ENCODE results near the gene C3orf18. TPM values are rescaled to one million over a fixed set of nuclear protein-coding genes. Genes with fewer than 3 reads are reported as not detected.

Gene C3orf18
- total RNA-seq, 1 experiment from 2014 or later, result 7.1 TPM

- Histone ChIP-seq H2BK5ac (ENCODE audit: insufficient read length, low read length) (no peak overlapping the region), H2AK5ac (ENCODE audit: insufficient read length, low read length) (no peak overlapping the region), H4K5ac (ENCODE audit: insufficient read length, low read depth, low read length) (no peak overlapping the region), H3K79me2 (ENCODE audit: insufficient read depth, low read length) (no peaks in the 10 kb centered on the region), H3K4me2 (ENCODE audit: insufficient read depth, insufficient read length, low read length) (no peak overlapping the region), H3K56ac (ENCODE audit: insufficient read length, low read depth, low read length) (no peak overlapping the region), H2BK120ac (ENCODE audit: low read depth, low read length, poor library complexity, severe bottlenecking) (no peak overlapping the region), H3K14ac (ENCODE audit: insufficient read depth, low read length) (no peak overlapping the region), H2AFZ (ENCODE audit: low read length) (no peak overlapping the region), H3T11ph (ENCODE audit: low read length) (no peak overlapping the region), H4K8ac (replicated peaks; ENCODE audit: insufficient read length, low read depth, low read length) (no peak overlapping the region), H2BK15ac (ENCODE audit: low read depth, low read length) (no peak overlapping the region), H3K23me2 (ENCODE audit: insufficient read length, low read depth, low read length, poor library complexity, severe bottlenecking) (no peaks in the 10 kb centered on the region), H3K4me1 (ENCODE audit: insufficient read depth, low read length) (peaks cover 9% of the 10 kb centered on the region; the same call in 1 of the 2 replicates), H3K4ac (ENCODE audit: low read depth, low read length) (no peak overlapping the region), H4K20me1 (ENCODE audit: control insufficient read depth, insufficient read depth, insufficient read length) (peaks cover 2% of the 10 kb centered on the region), H3K79me1 (ENCODE audit: insufficient read depth, low read depth, low read length, poor library complexity, severe bottlenecking) (no peaks in the 10 kb centered on the region), H3K27me3 (ENCODE audit: insufficient read depth, low read length) (no peaks in the 10 kb centered on the region), H2BK12ac (ENCODE audit: insufficient read length, low read depth, low read length) (no peak overlapping the region), H4K91ac (ENCODE audit: insufficient read length, low read depth, low read length) (no peak overlapping the region), H3K18ac (ENCODE audit: insufficient read length, low read depth, low read length) (no peak overlapping the region), H3K27ac (ENCODE audit: insufficient read length, low read depth, low read length) (no peak overlapping the region), H3K9ac (ENCODE audit: extremely low read depth, insufficient read length, low read length) (no peak overlapping the region), H3K23ac (ENCODE audit: insufficient read length, low read depth, low read length) (no peak overlapping the region), H2BK20ac (ENCODE audit: low read depth, low read length, poor library complexity, severe bottlenecking) (no peak overlapping the region), H3K9me3 (ENCODE audit: control insufficient read depth, low read depth, low read length) (no peaks in the 10 kb centered on the region)
- Mint-ChIP-seq H3K4me3 (no peak overlapping the region), H3K36me3 (ENCODE audit: insufficient read depth in 1 of 3, low read depth in 3 of 3) (no peaks in the 10 kb centered on the region), H3K9me3 (no peaks in the 10 kb centered on the region), H3K4me1 (peaks cover 67 to 70% of the 10 kb centered on the region in 2 experiments), H3K27me3 (ENCODE audit: low read depth) (peaks cover 4% of the 10 kb centered on the region; the same call in 1 of the 2 replicates), H3K27ac (0 out of 7 replicates have a peak overlapping the region, but pooled peaks of 1 of the 3 experiments have one; percentile 43)
- TF ChIP-seq CTCF (conservative IDR thresholded peaks at IDR 0.05), result no peak
- no peak for DNase-seq
- no CpG with 5 or more reads among the region's 9 CpGs for WGBS (ENCODE audit: extremely low coverage, insufficient read length, low lambda C conversion rate)
Observed at GRCh38 chr3:50523279-50523811, 44.2 kb downstream of the C3orf18 start.

Measured in H9 (cell line).